ENCODE measurements around the gene MARK1. TPM values are rescaled to one million over a fixed set of nuclear protein-coding genes. Genes with fewer than 3 reads are reported as not detected.
A peak's percentile ranks its signal among the peaks of the same experiment; 100 is the strongest.

The MARK1 gene
- total RNA-seq, 1 experiment from 2014 or later = 17.8 TPM

- Histone ChIP-seq H3K4ac (ENCODE audit: low read depth, low read length) (no peak overlapping the region), H3K79me2 (ENCODE audit: insufficient read depth, low read length) (no peaks in the 10 kb centered on the region), H4K20me1 (ENCODE audit: control insufficient read depth, insufficient read depth, insufficient read length) (no peaks in the 10 kb centered on the region), H2AFZ (ENCODE audit: low read length) (peak overlapping the region; percentile 32), H2BK5ac (ENCODE audit: insufficient read length, low read length) (no peak overlapping the region), H3K27ac (ENCODE audit: insufficient read length, low read depth, low read length) (no peak overlapping the region), H4K8ac (replicated peaks; ENCODE audit: insufficient read length, low read depth, low read length) (no peak overlapping the region), H4K91ac (ENCODE audit: insufficient read length, low read depth, low read length) (no peak overlapping the region), H3K4me2 (ENCODE audit: insufficient read depth, insufficient read length, low read length) (peak overlapping the region; percentile 82), H3K9me3 (ENCODE audit: control insufficient read depth, low read depth, low read length) (no peaks in the 10 kb centered on the region), H2BK12ac (ENCODE audit: insufficient read length, low read depth, low read length) (no peak overlapping the region), H3K14ac (ENCODE audit: insufficient read depth, low read length) (no peak overlapping the region), H2AK5ac (ENCODE audit: insufficient read length, low read length) (no peak overlapping the region), H3K23me2 (ENCODE audit: insufficient read length, low read depth, low read length, poor library complexity, severe bottlenecking) (peaks cover 10% of the 10 kb centered on the region), H3K9ac (ENCODE audit: extremely low read depth, insufficient read length, low read length) (no peak overlapping the region), H3K56ac (ENCODE audit: insufficient read length, low read depth, low read length) (no peak overlapping the region), H3K23ac (ENCODE audit: insufficient read length, low read depth, low read length) (no peak overlapping the region), H3K4me1 (ENCODE audit: insufficient read depth, low read length) (no peaks in the 10 kb centered on the region), H3K79me1 (ENCODE audit: insufficient read depth, low read depth, low read length, poor library complexity, severe bottlenecking) (no peaks in the 10 kb centered on the region), H3T11ph (ENCODE audit: low read length) (no peak overlapping the region), H2BK15ac (ENCODE audit: low read depth, low read length) (no peak overlapping the region), H2BK120ac (ENCODE audit: low read depth, low read length, poor library complexity, severe bottlenecking) (no peak overlapping the region), H2BK20ac (ENCODE audit: low read depth, low read length, poor library complexity, severe bottlenecking) (no peak overlapping the region), H3K18ac (ENCODE audit: insufficient read length, low read depth, low read length) (no peak overlapping the region), H3K27me3 (ENCODE audit: insufficient read depth, low read length) (peaks cover 8% of the 10 kb centered on the region), H4K5ac (ENCODE audit: insufficient read length, low read depth, low read length) (no peak overlapping the region)
- no peak overlapping the region for H3K27ac Mint-ChIP-seq
- peak overlapping the region; percentile 89 to 93 for H3K4me3 Mint-ChIP-seq
- H3K4me1 Mint-ChIP-seq = peaks cover 15 to 17% of the 10 kb centered on the region in 2 experiments
- TF ChIP-seq CTCF (conservative IDR thresholded peaks at IDR 0.05) = no peak
- H3K9me3 Mint-ChIP-seq = no peaks in the 10 kb centered on the region
- WGBS (ENCODE audit: extremely low coverage, insufficient read length, low lambda C conversion rate) = no CpG with 5 or more reads among the region's 14 CpGs
- H3K27me3 Mint-ChIP-seq (ENCODE audit: low read depth) = peaks cover 41% of the 10 kb centered on the region
- no peaks in the 10 kb centered on the region for H3K36me3 Mint-ChIP-seq (ENCODE audit: insufficient read depth in 1 of 3, low read depth in 3 of 3)
- no peak for DNase-seq
Observed at GRCh38 chr1:220689666-220690065, 161.7 kb downstream of the MARK1 start.
